Keratinocyte (primary cell): Measurements from ENCODE around the gene TUT1. TPM values are rescaled to one million over a fixed set of nuclear protein-coding genes. Genes with fewer than 3 reads are reported as not detected.

Experiments
- DNase-seq: peaks from one replicate; pipeline ENCODE4 v3.0.0-alpha.2; 2011; ENCODE audit warnings: low read depth, missing footprints, low spot score
- FAIRE-seq: peaks from 2 replicates; lab custom pipeline; 2011; peaks lifted over from hg19 to GRCh38; lab: Jason Lieb, UNC
- H2AFZ ChIP-seq: 2 replicates; pipeline ENCODE4 v1.6.0; 2012; ENCODE audit warnings: low read length, control low read depth, inconsistent platforms; ENCODE audit not compliant: control insufficient read depth
- H3K27ac ChIP-seq: 2 replicates; pipeline ENCODE4 v1.5.1; 2011; ENCODE audit warnings: low read length; ENCODE audit not compliant: control insufficient read depth, insufficient read depth
- H3K27me3 ChIP-seq: 3 replicates; pipeline ENCODE4 v1.6.0; 2011; ENCODE audit warnings: low read length; ENCODE audit not compliant: control insufficient read depth, insufficient read depth; ENCODE audit errors: extremely low read depth
- H3K36me3 ChIP-seq, 2 experiments: 2 replicates in 1 of 2; 3 replicates in 1 of 2; pipeline ENCODE4 v1.5.1; 2011; ENCODE audit warnings: low read length in 2 of 2, mild to moderate bottlenecking in 1 of 2; ENCODE audit not compliant: control insufficient read depth in 2 of 2, insufficient read depth in 2 of 2; ENCODE audit errors: extremely low read depth in 1 of 2
- H3K4me1 ChIP-seq: 3 replicates; pipeline ENCODE4 v1.5.1; 2011; ENCODE audit warnings: low read length; ENCODE audit not compliant: control insufficient read depth, insufficient read depth; ENCODE audit errors: extremely low read depth
- H3K4me2 ChIP-seq: 3 replicates; pipeline ENCODE4 v1.6.0; 2011; ENCODE audit warnings: low read depth, low read length; ENCODE audit not compliant: control insufficient read depth, insufficient read depth; ENCODE audit errors: extremely low read depth
- H3K4me3 ChIP-seq, 3 experiments: fragments of 200-600 bp in 1 of 3; sonication (generic) in 1 of 3; 2 replicates in 2 of 3; 3 replicates in 1 of 3; pipeline ENCODE4 v1.5.1; 2011 to 2016; ENCODE audit warnings: low read length in 3 of 3, mild to moderate bottlenecking in 3 of 3, control low read depth in 2 of 3, inconsistent platforms in 1 of 3, low read depth in 1 of 3, mixed read lengths in 1 of 3, mixed run types in 1 of 3, moderate library complexity in 1 of 3; ENCODE audit not compliant: control insufficient read depth in 2 of 3, insufficient read depth in 2 of 3; ENCODE audit errors: extremely low read depth in 1 of 3
- H3K79me2 ChIP-seq: 2 replicates; pipeline ENCODE4 v1.6.0; 2012; ENCODE audit warnings: low read length; ENCODE audit not compliant: control insufficient read depth, insufficient read depth
- H3K9ac ChIP-seq: 3 replicates; pipeline ENCODE4 v1.6.0; 2011; ENCODE audit warnings: low read length; ENCODE audit not compliant: control insufficient read depth, insufficient read depth; ENCODE audit errors: extremely low read depth
- H3K9me1 ChIP-seq: 3 replicates; pipeline ENCODE4 v1.6.0; 2011; ENCODE audit warnings: low read length; ENCODE audit not compliant: control insufficient read depth, insufficient read depth; ENCODE audit errors: extremely low read depth
- H3K9me3 ChIP-seq: 2 replicates; pipeline ENCODE4 v1.5.1; 2012; ENCODE audit warnings: low read depth, low read length; ENCODE audit not compliant: control insufficient read depth
- H4K20me1 ChIP-seq: 3 replicates; pipeline ENCODE4 v1.6.0; 2011; ENCODE audit warnings: low read length; ENCODE audit not compliant: control insufficient read depth, insufficient read depth; ENCODE audit errors: extremely low read depth
- CTCF ChIP-seq, 3 experiments: IDR thresholded peaks in 1 of 3; conservative IDR thresholded peaks in 1 of 3; optimal IDR thresholded peaks in 1 of 3; 2 replicates in 2 of 3; 3 replicates in 1 of 3; pipeline versions ENCODE3 to v1.5.1; 2011; ENCODE audit warnings: low read length in 3 of 3, mild to moderate bottlenecking in 3 of 3, moderate library complexity in 2 of 3, control low read depth in 1 of 3, inconsistent platforms in 1 of 3; ENCODE audit not compliant: insufficient read depth in 2 of 3; ENCODE audit errors: extremely low read depth in 1 of 3
- EZH2 ChIP-seq: IDR thresholded peaks from one replicate; pipeline ENCODE4 v1.6.1; 2012; ENCODE audit warnings: inconsistent platforms, mild to moderate bottlenecking, low read length, moderate library complexity
- dilution Hi-C: fragments of 300-500 bp; cut with MboI; formaldehyde crosslinking; loops from one replicate; pipeline ENCODE4 v1.7.0; 2020; ENCODE audit warnings: low sequenced_read_pairs; ENCODE audit not compliant: extremely low pct_ligation_motif_present
- polyA plus RNA-seq, 5 experiments: library from polyadenylated mRNA; depleted of rRNA in 3 of 5; stranded (reverse) in 3 of 5; stranded (forward) in 1 of 5; unstranded in 1 of 5; fragments of >200 nt; gene quantifications; 1 replicate in 1 of 5; 2 replicates in 3 of 5; 3 replicates in 1 of 5; pipeline versions ENCODE4 v1.2.1 to v1.2.3, GENCODE V29; 2011 to 2012; ENCODE audit warnings: missing spikeins in 2 of 5, low read depth in 1 of 5, low replicate concordance in 1 of 5

Gene TUT1
- polyA plus RNA-seq, 1 donor (not counting 4 experiments of a cell fraction or from before 2014, with no cell fraction given) = 10.5 TPM

- Histone ChIP-seq H3K79me2 (peaks cover 28% of the 10 kb centered on the region), H3K4me3 (no peak overlapping the region), H3K4me1 (peaks cover 42% of the 10 kb centered on the region), H3K9me3 (no peaks in the 10 kb centered on the region), H3K4me2 (peak overlapping the region; percentile 89), H3K9ac (peak overlapping the region; percentile 25), H3K27ac (peak overlapping the region; percentile 95), H3K9me1 (no peaks in the 10 kb centered on the region), H3K27me3 (no peaks in the 10 kb centered on the region), H2AFZ (no peak overlapping the region), H3K36me3 (peaks cover 0 to 9% of the 10 kb centered on the region in 2 experiments), H4K20me1 (no peaks in the 10 kb centered on the region)
- dilution Hi-C loops = no loop called here
- no peak for DNase-seq
- no peak for FAIRE-seq
- no peak for TF ChIP-seq EZH2
- no peak for TF ChIP-seq CTCF (optimal IDR thresholded peaks at IDR 0.05 in 1 of 3, IDR thresholded peaks at IDR 0.05 in 1 of 3, conservative IDR thresholded peaks at IDR 0.05 in 1 of 3; ENCODE audit: extremely low read depth in 1 of 3, insufficient read depth in 2 of 3, low read length in 3 of 3)
Measured at GRCh38 chr11:62548545-62549335, 42.6 kb downstream of the TUT1 start.

GRCh38 chr11:62547691-62548281 is 43.5 kb downstream of the TUT1 start:
- Histone ChIP-seq H3K27me3 (no peaks in the 10 kb centered on the region), H3K4me2 (peak overlapping the region; percentile 89), H3K27ac (peak overlapping the region; percentile 95), H2AFZ (no peak overlapping the region), H3K9ac (peak overlapping the region; percentile 82), H3K4me1 (peaks cover 44% of the 10 kb centered on the region), H3K36me3 (peaks cover 6 to 14% of the 10 kb centered on the region in 2 experiments), H3K9me3 (no peaks in the 10 kb centered on the region), H3K4me3 (peak overlapping the region; percentile 76 to 100 (median 89)), H4K20me1 (peaks cover 6% of the 10 kb centered on the region), H3K9me1 (no peaks in the 10 kb centered on the region), H3K79me2 (peaks cover 38% of the 10 kb centered on the region)
- dilution Hi-C loops = no loop called here
- TF ChIP-seq CTCF (optimal IDR thresholded peaks at IDR 0.05 in 1 of 3, IDR thresholded peaks at IDR 0.05 in 1 of 3, conservative IDR thresholded peaks at IDR 0.05 in 1 of 3; ENCODE audit: extremely low read depth in 1 of 3, insufficient read depth in 2 of 3, low read length in 3 of 3) (no peak), EZH2 (no peak)
- peak; percentile 90 for FAIRE-seq
- peak; percentile 98 for DNase-seq
